ENCODE results near the gene RNF144A. TPM values are rescaled to one million over a fixed set of nuclear protein-coding genes. Genes with fewer than 3 reads are reported as not detected.

Gene RNF144A
- total and polyA plus RNA-seq, 2 of the 13 experiments (the other 11 are each of a cell fraction or from before 2014, with no cell fraction given), result 13.9 to 16.5 TPM

GRCh38 chr2:6922201-6922656 is 5.0 kb downstream of the RNF144A start (continued):
- TF ChIP-seq, protein P1, sequence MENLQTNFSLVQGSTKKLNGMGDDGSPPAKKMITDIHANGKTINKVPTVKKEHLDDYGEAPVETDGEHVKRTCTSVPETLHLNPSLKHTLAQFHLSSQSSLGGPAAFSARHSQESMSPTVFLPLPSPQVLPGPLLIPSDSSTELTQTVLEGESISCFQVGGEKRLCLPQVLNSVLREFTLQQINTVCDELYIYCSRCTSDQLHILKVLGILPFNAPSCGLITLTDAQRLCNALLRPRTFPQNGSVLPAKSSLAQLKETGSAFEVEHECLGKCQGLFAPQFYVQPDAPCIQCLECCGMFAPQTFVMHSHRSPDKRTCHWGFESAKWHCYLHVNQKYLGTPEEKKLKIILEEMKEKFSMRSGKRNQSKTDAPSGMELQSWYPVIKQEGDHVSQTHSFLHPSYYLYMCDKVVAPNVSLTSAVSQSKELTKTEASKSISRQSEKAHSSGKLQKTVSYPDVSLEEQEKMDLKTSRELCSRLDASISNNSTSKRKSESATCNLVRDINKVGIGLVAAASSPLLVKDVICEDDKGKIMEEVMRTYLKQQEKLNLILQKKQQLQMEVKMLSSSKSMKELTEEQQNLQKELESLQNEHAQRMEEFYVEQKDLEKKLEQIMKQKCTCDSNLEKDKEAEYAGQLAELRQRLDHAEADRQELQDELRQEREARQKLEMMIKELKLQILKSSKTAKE (CRISPR knock-in tag; IDR thresholded peaks at IDR 0.05; ENCODE audit: borderline replicate concordance), result 0 out of 2 replicates have a peak, but pooled peaks have one; percentile 27
- TF ChIP-seq STAG1 (CRISPR knock-in tag; IDR thresholded peaks at IDR 0.05) (peak; percentile 34), ZNF670 (CRISPR knock-in tag; IDR thresholded peaks at IDR 0.05; ENCODE audit: borderline replicate concordance) (no peak), ZBED4 (CRISPR knock-in tag; IDR thresholded peaks at IDR 0.05; ENCODE audit: borderline replicate concordance) (no peak), ZNF629 (CRISPR knock-in tag; conservative IDR thresholded peaks at IDR 0.05) (no peak), NCOA5 (CRISPR knock-in tag; IDR thresholded peaks at IDR 0.05) (no peak), MAFF (IDR thresholded peaks at IDR 0.05; ENCODE audit: low read depth, low read length) (no peak), SETDB1 (CRISPR knock-in tag; IDR thresholded peaks at IDR 0.05; ENCODE audit: borderline replicate concordance) (no peak), ONECUT2 (CRISPR knock-in tag; IDR thresholded peaks at IDR 0.05) (peak; percentile 86), NFE2 (CRISPR knock-in tag; IDR thresholded peaks at IDR 0.05) (no peak), SOX13 (IDR thresholded peaks at IDR 0.05) (peak; percentile 41; the same call in 1 of the 2 replicates), SOX13 (CRISPR knock-in tag; conservative IDR thresholded peaks at IDR 0.05 in 1 of 2, IDR thresholded peaks at IDR 0.05 in 1 of 2) (peak in 1 of 2 experiments; percentile 83; a peak in 2 of 4 replicates), HNF4G (IDR thresholded peaks at IDR 0.05; ENCODE audit: borderline replicate concordance, low read depth, low read length) (peak; percentile 83), HNF4G (CRISPR knock-in tag; IDR thresholded peaks at IDR 0.05; ENCODE audit: borderline replicate concordance, low read depth) (no peak), ERF (CRISPR knock-in tag; IDR thresholded peaks at IDR 0.05) (0 out of 2 replicates have a peak, but pooled peaks have one; percentile 22), NR2F1 (CRISPR knock-in tag; IDR thresholded peaks at IDR 0.05) (peak; percentile 38 to 53; a peak in 2 of 4 replicates), TBL1XR1 (IDR thresholded peaks at IDR 0.05; ENCODE audit: borderline replicate concordance, low read length, partially characterized antibody) (peak; percentile 97), ARHGAP35 (CRISPR knock-in tag; IDR thresholded peaks at IDR 0.05; ENCODE audit: borderline replicate concordance) (no peak), HNRNPL (IDR thresholded peaks at IDR 0.05; ENCODE audit: low read depth, low read length) (no peak), ZNF326 (CRISPR knock-in tag; IDR thresholded peaks at IDR 0.05; ENCODE audit: borderline replicate concordance) (no peak), HES4 (CRISPR knock-in tag; IDR thresholded peaks at IDR 0.05; ENCODE audit: borderline replicate concordance) (no peak), ZSCAN9 (CRISPR knock-in tag; IDR thresholded peaks at IDR 0.05; ENCODE audit: borderline replicate concordance) (no peak), TBX2 (CRISPR knock-in tag; IDR thresholded peaks at IDR 0.05; ENCODE audit: borderline replicate concordance) (no peak)
- TF ChIP-seq, protein P2, sequence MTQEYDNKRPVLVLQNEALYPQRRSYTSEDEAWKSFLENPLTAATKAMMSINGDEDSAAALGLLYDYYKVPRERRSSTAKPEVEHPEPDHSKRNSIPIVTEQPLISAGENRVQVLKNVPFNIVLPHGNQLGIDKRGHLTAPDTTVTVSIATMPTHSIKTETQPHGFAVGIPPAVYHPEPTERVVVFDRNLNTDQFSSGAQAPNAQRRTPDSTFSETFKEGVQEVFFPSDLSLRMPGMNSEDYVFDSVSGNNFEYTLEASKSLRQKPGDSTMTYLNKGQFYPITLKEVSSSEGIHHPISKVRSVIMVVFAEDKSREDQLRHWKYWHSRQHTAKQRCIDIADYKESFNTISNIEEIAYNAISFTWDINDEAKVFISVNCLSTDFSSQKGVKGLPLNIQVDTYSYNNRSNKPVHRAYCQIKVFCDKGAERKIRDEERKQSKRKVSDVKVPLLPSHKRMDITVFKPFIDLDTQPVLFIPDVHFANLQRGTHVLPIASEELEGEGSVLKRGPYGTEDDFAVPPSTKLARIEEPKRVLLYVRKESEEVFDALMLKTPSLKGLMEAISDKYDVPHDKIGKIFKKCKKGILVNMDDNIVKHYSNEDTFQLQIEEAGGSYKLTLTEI (CRISPR knock-in tag; conservative IDR thresholded peaks at IDR 0.05), result no peak

Data from HepG2 (cell line).